Neural cell (in vitro differentiated cells): ENCODE results near the gene H1-8.

Experiments
- EP300 ChIP-seq: fragments of 450-650 bp; conservative IDR thresholded peaks from 2 replicates; pipeline ENCODE4 v1.6.1; 2014; ENCODE audit warnings: antibody characterized with exemption, mild to moderate bottlenecking, moderate library complexity; ENCODE audit not compliant: poor library complexity, severe bottlenecking
- EZH2 ChIP-seq: fragments of 200-600, 300-800 bp; shearing (Covaris generic), sonication (generic); IDR thresholded peaks from 2 replicates; pipeline ENCODE4 v1.6.1; 2014; ENCODE audit warnings: antibody characterized with exemption, low read length, borderline replicate concordance, mild to moderate bottlenecking; ENCODE audit not compliant: insufficient read depth, poor library complexity, severe bottlenecking
- MXI1 ChIP-seq: fragments of 450-650 bp; conservative IDR thresholded peaks from 2 replicates; pipeline ENCODE4 v1.6.1; 2014; ENCODE audit warnings: antibody characterized with exemption, mild to moderate bottlenecking; ENCODE audit not compliant: poor library complexity, severe bottlenecking
- POLR2AphosphoS5 ChIP-seq: IDR thresholded peaks from 2 replicates; pipeline ENCODE4 v1.6.1; 2012
- RAD21 ChIP-seq: fragments of 450-650 bp; conservative IDR thresholded peaks from 2 replicates; pipeline ENCODE4 v1.6.1; 2014; ENCODE audit warnings: antibody characterized with exemption, mild to moderate bottlenecking, moderate library complexity
- REST ChIP-seq: IDR thresholded peaks from 2 replicates; pipeline ENCODE4 v1.6.1; 2012; ENCODE audit warnings: borderline replicate concordance
- SMC3 ChIP-seq: fragments of 450-650 bp; conservative IDR thresholded peaks from 2 replicates; pipeline ENCODE4 v1.6.1; 2014; ENCODE audit warnings: antibody characterized with exemption, mild to moderate bottlenecking, moderate library complexity; ENCODE audit not compliant: poor library complexity
- TAF1 ChIP-seq: IDR thresholded peaks from 2 replicates; pipeline ENCODE4 v1.6.1; 2012; ENCODE audit warnings: low read depth
- TF ChIP-seq, protein P1 (sequence below): fragments of 450-650 bp; IDR thresholded peaks from 2 replicates; pipeline ENCODE4 v1.5.1; 2014; ENCODE audit warnings: antibody characterized with exemption, mild to moderate bottlenecking, moderate library complexity; ENCODE audit not compliant: poor library complexity, severe bottlenecking

GRCh38 chr3:129507181-129507831, 35.7 kb upstream of the H1-8 start:
- TF ChIP-seq, protein P1, sequence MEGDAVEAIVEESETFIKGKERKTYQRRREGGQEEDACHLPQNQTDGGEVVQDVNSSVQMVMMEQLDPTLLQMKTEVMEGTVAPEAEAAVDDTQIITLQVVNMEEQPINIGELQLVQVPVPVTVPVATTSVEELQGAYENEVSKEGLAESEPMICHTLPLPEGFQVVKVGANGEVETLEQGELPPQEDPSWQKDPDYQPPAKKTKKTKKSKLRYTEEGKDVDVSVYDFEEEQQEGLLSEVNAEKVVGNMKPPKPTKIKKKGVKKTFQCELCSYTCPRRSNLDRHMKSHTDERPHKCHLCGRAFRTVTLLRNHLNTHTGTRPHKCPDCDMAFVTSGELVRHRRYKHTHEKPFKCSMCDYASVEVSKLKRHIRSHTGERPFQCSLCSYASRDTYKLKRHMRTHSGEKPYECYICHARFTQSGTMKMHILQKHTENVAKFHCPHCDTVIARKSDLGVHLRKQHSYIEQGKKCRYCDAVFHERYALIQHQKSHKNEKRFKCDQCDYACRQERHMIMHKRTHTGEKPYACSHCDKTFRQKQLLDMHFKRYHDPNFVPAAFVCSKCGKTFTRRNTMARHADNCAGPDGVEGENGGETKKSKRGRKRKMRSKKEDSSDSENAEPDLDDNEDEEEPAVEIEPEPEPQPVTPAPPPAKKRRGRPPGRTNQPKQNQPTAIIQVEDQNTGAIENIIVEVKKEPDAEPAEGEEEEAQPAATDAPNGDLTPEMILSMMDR = no peak
- TF ChIP-seq TAF1 (no peak), EP300 (no peak), REST (no peak), EZH2 (no peak), RAD21 (no peak), POLR2AphosphoS5 (no peak), MXI1 (no peak), SMC3 (no peak)
